Measurements from ENCODE around the gene ERCC4.
"Not testable (repeated sequence)": the region's sequence is repeated elsewhere in the genome, so short reads cannot be mapped to it uniquely, and the experiment has no call there.

The ERCC4 gene

GRCh38 chr16:13897806-13898205 lies 22.1 kb upstream of the ERCC4 start:
- H3K4me1 Mint-ChIP-seq = peaks cover 16% of the 10 kb centered on the region
- peak overlapping the region in 2 of 3 experiments; percentile 60 to 67 for H3K27ac Mint-ChIP-seq
- no peak overlapping the region for H3K4me3 Mint-ChIP-seq
- H3K9me3 Mint-ChIP-seq = peaks cover 5% of the 10 kb centered on the region
- TF ChIP-seq CTCF (IDR thresholded peaks at IDR 0.05; ENCODE audit: unreplicated experiment in 3 of 3) = no peak
- no peaks in the 10 kb centered on the region for H3K36me3 Mint-ChIP-seq (ENCODE audit: low read depth)
- peaks cover 5% of the 10 kb centered on the region for H3K27me3 Mint-ChIP-seq (ENCODE audit: low read depth)

GRCh38 chr16:13898233-13898632 lies 21.7 kb upstream of the ERCC4 start:
- H3K4me3 Mint-ChIP-seq = no peak overlapping the region
- peak overlapping the region in 1 of 3 experiments; percentile 60 for H3K27ac Mint-ChIP-seq
- H3K27me3 Mint-ChIP-seq (ENCODE audit: low read depth) = peaks cover 3% of the 10 kb centered on the region
- H3K36me3 Mint-ChIP-seq (ENCODE audit: low read depth) = no peaks in the 10 kb centered on the region
- peaks cover 21% of the 10 kb centered on the region for H3K4me1 Mint-ChIP-seq
- TF ChIP-seq CTCF (IDR thresholded peaks at IDR 0.05; ENCODE audit: unreplicated experiment in 3 of 3) = no peak
- H3K9me3 Mint-ChIP-seq = peaks cover 8% of the 10 kb centered on the region

- Mint-ChIP-seq H3K9me3 (peaks cover 16% of the 10 kb centered on the region), H3K27ac (peak overlapping the region in 1 of 3 experiments; percentile 95), H3K27me3 (ENCODE audit: low read depth) (no peaks in the 10 kb centered on the region), H3K4me1 (peaks cover 23% of the 10 kb centered on the region), H3K36me3 (ENCODE audit: low read depth) (no peaks in the 10 kb centered on the region), H3K4me3 (no peak overlapping the region)
- TF ChIP-seq CTCF (IDR thresholded peaks at IDR 0.05; ENCODE audit: unreplicated experiment in 3 of 3) = no peak
These were observed 17.9 kb upstream of the ERCC4 start for GRCh38 chr16:13902052-13902451.

- H3K36me3 Mint-ChIP-seq (ENCODE audit: low read depth) = no peaks in the 10 kb centered on the region
- no peak for TF ChIP-seq CTCF (IDR thresholded peaks at IDR 0.05; ENCODE audit: unreplicated experiment in 3 of 3)
- no peaks in the 10 kb centered on the region for H3K27me3 Mint-ChIP-seq (ENCODE audit: low read depth)
- H3K9me3 Mint-ChIP-seq = peaks cover 16% of the 10 kb centered on the region
- peaks cover 18% of the 10 kb centered on the region for H3K4me1 Mint-ChIP-seq
- no peak overlapping the region for H3K4me3 Mint-ChIP-seq
- peak overlapping the region in 2 of 3 experiments; percentile 95 to 96 for H3K27ac Mint-ChIP-seq
These were observed 17.3 kb upstream of the ERCC4 start for GRCh38 chr16:13902677-13903076.

- no peak for TF ChIP-seq CTCF (IDR thresholded peaks at IDR 0.05; ENCODE audit: unreplicated experiment in 3 of 3)
- Mint-ChIP-seq H3K4me3 (no peak overlapping the region), H3K4me1 (peaks cover 16% of the 10 kb centered on the region), H3K36me3 (ENCODE audit: low read depth) (no peaks in the 10 kb centered on the region), H3K27me3 (ENCODE audit: low read depth) (peaks cover 7% of the 10 kb centered on the region), H3K9me3 (peaks cover 16% of the 10 kb centered on the region), H3K27ac (peak overlapping the region in 2 of 3 experiments; percentile 95 to 96)
These were observed 15.7 kb upstream of the ERCC4 start for GRCh38 chr16:13904179-13904691.

- not testable (repeated sequence) for H3K36me3 Mint-ChIP-seq (ENCODE audit: low read depth); H3K4me3 Mint-ChIP-seq; H3K27ac Mint-ChIP-seq
- H3K27me3 Mint-ChIP-seq (ENCODE audit: low read depth) = peaks cover 11% of the 10 kb centered on the region
- H3K9me3 Mint-ChIP-seq = peaks cover 16% of the 10 kb centered on the region
- peaks cover 16% of the 10 kb centered on the region for H3K4me1 Mint-ChIP-seq
These were observed 15.1 kb upstream of the ERCC4 start for GRCh38 chr16:13904822-13905221.

Data from nephron (organoid).